Hepatocyte (in vitro differentiated cells): ENCODE measurements around the gene DIP2C.

Experiments used
- EZH2 ChIP-seq: fragments of 200-600 bp; sonication (generic); IDR thresholded peaks from 2 replicates; pipeline ENCODE4 v1.6.1; 2016; ENCODE audit warnings: antibody characterized with exemption, mild to moderate bottlenecking, borderline replicate concordance
- EZH2phosphoT487 ChIP-seq: fragments of 200-600 bp; sonication (generic); IDR thresholded peaks from one replicate; pipeline ENCODE4 v1.6.1; 2018; ENCODE audit warnings: antibody characterized with exemption, mild to moderate bottlenecking, low read depth, moderate library complexity; ENCODE audit not compliant: unreplicated experiment, severe bottlenecking
- TF ChIP-seq, protein P1 (sequence below): fragments of 200-600 bp; sonication (generic); IDR thresholded peaks from 2 replicates; pipeline ENCODE4 v1.5.1; 2016; ENCODE audit warnings: antibody characterized with exemption, mild to moderate bottlenecking; ENCODE audit not compliant: poor library complexity

DNA sequence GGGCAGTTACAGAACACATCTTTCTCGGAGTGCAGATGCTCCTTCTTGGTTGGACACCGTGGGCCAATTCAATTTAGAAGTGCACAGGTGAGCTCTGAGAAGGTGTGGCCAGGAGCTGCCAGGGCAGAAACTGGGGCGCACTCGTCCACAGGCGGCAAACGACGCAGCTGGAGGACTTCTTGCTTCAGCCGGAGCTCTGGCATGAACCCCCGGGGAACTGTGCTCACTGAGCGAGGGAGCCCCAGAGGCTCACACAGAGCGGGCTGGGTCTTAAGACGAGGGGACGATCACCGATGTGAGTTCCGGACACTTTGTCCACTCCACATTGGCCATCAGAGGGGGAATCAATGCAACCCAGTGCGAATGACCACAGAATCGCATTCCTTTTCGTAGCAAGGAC lies 413.8 kb downstream of the DIP2C start:
- TF ChIP-seq, protein P1, sequence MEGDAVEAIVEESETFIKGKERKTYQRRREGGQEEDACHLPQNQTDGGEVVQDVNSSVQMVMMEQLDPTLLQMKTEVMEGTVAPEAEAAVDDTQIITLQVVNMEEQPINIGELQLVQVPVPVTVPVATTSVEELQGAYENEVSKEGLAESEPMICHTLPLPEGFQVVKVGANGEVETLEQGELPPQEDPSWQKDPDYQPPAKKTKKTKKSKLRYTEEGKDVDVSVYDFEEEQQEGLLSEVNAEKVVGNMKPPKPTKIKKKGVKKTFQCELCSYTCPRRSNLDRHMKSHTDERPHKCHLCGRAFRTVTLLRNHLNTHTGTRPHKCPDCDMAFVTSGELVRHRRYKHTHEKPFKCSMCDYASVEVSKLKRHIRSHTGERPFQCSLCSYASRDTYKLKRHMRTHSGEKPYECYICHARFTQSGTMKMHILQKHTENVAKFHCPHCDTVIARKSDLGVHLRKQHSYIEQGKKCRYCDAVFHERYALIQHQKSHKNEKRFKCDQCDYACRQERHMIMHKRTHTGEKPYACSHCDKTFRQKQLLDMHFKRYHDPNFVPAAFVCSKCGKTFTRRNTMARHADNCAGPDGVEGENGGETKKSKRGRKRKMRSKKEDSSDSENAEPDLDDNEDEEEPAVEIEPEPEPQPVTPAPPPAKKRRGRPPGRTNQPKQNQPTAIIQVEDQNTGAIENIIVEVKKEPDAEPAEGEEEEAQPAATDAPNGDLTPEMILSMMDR, result no peak
- no peak for TF ChIP-seq EZH2
- TF ChIP-seq EZH2phosphoT487, result no peak
